ENCODE measurements around the gene SRSF8. TPM values are rescaled to one million over a fixed set of nuclear protein-coding genes. Genes with fewer than 3 reads are reported as not detected.

SRSF8 gene
- total and polyA plus RNA-seq, 8 donors, result 17.3 to 35.9 (median 27.1) TPM

- DNase-seq (peak in 1 of 6 donors; percentile 23), FAIRE-seq (no peak), ATAC-seq (peak; percentile 51 to 84 (median 82))
- intact Hi-C loops (cut with DNase I), result no loop called here
- TF ChIP-seq CTCF (IDR thresholded peaks at IDR 0.05), result no peak
- Histone ChIP-seq H3K4me3 (no peak overlapping the region), H3K27me3 (no peaks in the 10 kb centered on the region), H3K36me3 (no peaks in the 10 kb centered on the region), H3K9me3 (no peaks in the 10 kb centered on the region), H3K4me1 (peaks cover 13 to 18% (median 15%) of the 10 kb centered on the region in 3 donors), H3K27ac (peak overlapping the region in 1 of 4 donors; percentile 40)
- WGBS, 2 donors, result 5 to 8% methylated on average over 1 of the region's 1 CpG
Observed at GRCh38 chr11:95076416-95076815, 9.7 kb downstream of the SRSF8 start.

GRCh38 chr11:95076981-95077380 lies 10.3 kb downstream of the SRSF8 start:
- DNase-seq (no peak), ATAC-seq (no peak), FAIRE-seq (no peak)
- Histone ChIP-seq H3K4me3 (no peak overlapping the region), H3K27ac (peak overlapping the region in 1 of 4 donors; percentile 40), H3K27me3 (no peaks in the 10 kb centered on the region), H3K4me1 (peaks cover 13 to 18% (median 15%) of the 10 kb centered on the region in 3 donors), H3K9me3 (no peaks in the 10 kb centered on the region), H3K36me3 (no peaks in the 10 kb centered on the region)
- intact Hi-C loops (cut with DNase I), result no loop called here
- TF ChIP-seq CTCF (IDR thresholded peaks at IDR 0.05), result no peak

GRCh38 chr11:95078526-95078925 lies 11.8 kb downstream of the SRSF8 start:
- no peaks in the 10 kb centered on the region for H3K9me3 ChIP-seq
- H3K27me3 ChIP-seq, result no peaks in the 10 kb centered on the region
- no peak for DNase-seq
- no peaks in the 10 kb centered on the region for H3K36me3 ChIP-seq
- intact Hi-C loops (cut with DNase I), result no loop called here
- H3K4me1 ChIP-seq, result peaks cover 13 to 18% (median 15%) of the 10 kb centered on the region in 3 donors
- 70 to 83% methylated on average over 1 of the region's 1 CpG for WGBS, 2 donors
- H3K4me3 ChIP-seq, result no peak overlapping the region
- no peak overlapping the region for H3K27ac ChIP-seq
- no peak for TF ChIP-seq CTCF (IDR thresholded peaks at IDR 0.05)
- FAIRE-seq, result no peak
- ATAC-seq, result no peak

GRCh38 chr11:95081010-95081409 lies 14.3 kb downstream of the SRSF8 start:
- intact Hi-C loops (cut with DNase I), result loop anchor here in 1 of 3 donors (10.0 kb wide), 1 partner anchor 64 kb away; no protein-coding TSS in a partner anchor
- H3K27ac ChIP-seq, result no peak overlapping the region
- 55 to 65% methylated on average over 5 of the region's 5 CpGs for WGBS, 2 donors

More at GRCh38 chr11:95081010-95081409, 14.3 kb downstream of the SRSF8 start:
- Histone ChIP-seq H3K9me3 (no peaks in the 10 kb centered on the region), H3K36me3 (no peaks in the 10 kb centered on the region), H3K27me3 (no peaks in the 10 kb centered on the region), H3K4me3 (no peak overlapping the region), H3K4me1 (peaks cover 4 to 5% (median 4%) of the 10 kb centered on the region in 3 donors)
- no peak for TF ChIP-seq CTCF (IDR thresholded peaks at IDR 0.05)
- FAIRE-seq (no peak), ATAC-seq (no peak), DNase-seq (no peak)

All from pancreas (tissue), 10 donors.